GM23248 (cell line): Measurements from ENCODE around the gene TNFRSF1B.

Experiments
- EZH2 ChIP-seq: fragments of 200-600 bp; sonication (generic); IDR thresholded peaks from 2 replicates; pipeline ENCODE4 v1.6.1; 2018; ENCODE audit warnings: antibody characterized with exemption, mild to moderate bottlenecking; ENCODE audit not compliant: insufficient read depth, poor library complexity, severe bottlenecking
- EZH2phosphoT487 ChIP-seq: fragments of 200-600 bp; sonication (generic); IDR thresholded peaks from 2 replicates; pipeline ENCODE4 v1.6.1; 2018; ENCODE audit warnings: antibody characterized with exemption, moderate library complexity, mild to moderate bottlenecking, low read depth; ENCODE audit not compliant: insufficient read depth

DNA sequence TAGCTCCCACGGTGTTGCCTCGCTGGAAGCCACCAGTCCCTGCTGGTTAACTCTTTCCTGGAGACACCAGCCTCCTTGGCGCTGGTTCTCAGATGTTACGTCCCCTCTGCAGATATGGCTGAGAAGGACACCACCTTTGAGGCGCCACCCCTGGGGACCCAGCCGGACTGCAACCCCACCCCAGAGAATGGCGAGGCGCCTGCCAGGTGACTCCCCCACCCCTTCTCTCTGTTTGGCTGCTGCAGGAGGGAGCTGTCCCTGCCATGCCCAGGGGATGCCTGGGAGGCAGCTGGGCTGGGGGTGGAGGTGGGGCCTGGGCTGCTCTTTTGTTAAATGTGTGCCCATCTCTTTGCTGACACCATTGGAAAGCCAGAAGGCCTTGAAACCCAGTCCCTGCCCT lies 43.6 kb upstream of the TNFRSF1B start:
- TF ChIP-seq EZH2 (no peak), EZH2phosphoT487 (no peak)
